Breast epithelium (tissue), 4 donors: Measurements from ENCODE around the gene STK40. TPM values are rescaled to one million over a fixed set of nuclear protein-coding genes. Genes with fewer than 3 reads are reported as not detected.

Experiments used
- DNase-seq, 2 donors: peaks; one replicate each; pipeline ENCODE4 v3.0.0-alpha.2; 2019; ENCODE audit warnings: low spot score in 2 of 2
- H3K27ac ChIP-seq, 2 donors: fragments of 200-600 bp; sonication (generic) in 1 of 2; one replicate each; pipeline ENCODE4 v1.5.1; 2016 to 2019; ENCODE audit warnings: mild to moderate bottlenecking in 1 of 2
- H3K27me3 ChIP-seq, 2 donors: fragments of 200-600 bp; sonication (generic) in 1 of 2; one replicate each; pipeline versions ENCODE4 v1.5.1 to v1.6.0; 2017 to 2019; ENCODE audit warnings: control low read depth in 1 of 2, mild to moderate bottlenecking in 1 of 2
- H3K36me3 ChIP-seq: fragments of 200-600 bp; one replicate; pipeline ENCODE4 v1.5.1; 2019
- H3K4me1 ChIP-seq, 2 donors: fragments of 200-600 bp; sonication (generic); one replicate each; pipeline ENCODE4 v1.5.1; 2016 to 2019; ENCODE audit warnings: control low read depth in 1 of 2
- H3K4me3 ChIP-seq, 3 donors: fragments of 200-600 bp; sonication (generic); 1 replicate in 2 of 3; 2 replicates in 1 of 3; pipeline ENCODE4 v1.5.1; 2016 to 2019; ENCODE audit warnings: mild to moderate bottlenecking in 3 of 3, moderate library complexity in 2 of 3
- H3K9me3 ChIP-seq, 2 donors: fragments of 200-600 bp; sonication (generic) in 1 of 2; one replicate each; pipeline ENCODE4 v1.5.1; 2016 to 2019; ENCODE audit warnings: control low read depth in 1 of 2
- CTCF ChIP-seq, 3 donors: fragments of 450-650 bp; IDR thresholded peaks; one replicate each; pipeline ENCODE4 v1.5.1; 2016 to 2017; ENCODE audit warnings: antibody characterized with exemption in 3 of 3, mild to moderate bottlenecking in 3 of 3, moderate library complexity in 3 of 3
- POLR2A ChIP-seq: fragments of 450-650 bp; IDR thresholded peaks from one replicate; pipeline ENCODE4 v1.6.1; 2016; ENCODE audit warnings: antibody characterized with exemption, mild to moderate bottlenecking, moderate library complexity
- POLR2AphosphoS5 ChIP-seq, 3 donors: sonication (generic); formaldehyde crosslinking; IDR thresholded peaks; one replicate each; pipeline ENCODE4 v1.6.1; 2017; ENCODE audit warnings: antibody characterized with exemption in 3 of 3
- intact Hi-C: fragments of 100-400 bp; cut with DNase I; formaldehyde crosslinking; loops from one replicate; pipeline ENCODE4 v1.15.1; 2023; ENCODE audit warnings: low total_unique reads
- total RNA-seq, 3 donors: library from RNA; depleted of rRNA; stranded (reverse); fragments of >200 nt; gene quantifications; one replicate each; pipeline ENCODE4 v1.1.0, GENCODE V29; 2016

STK40 gene
- total RNA-seq, 3 donors from 2014 or later: 22.5 to 36.0 (median 26.2) TPM

- Histone ChIP-seq H3K27me3 (no peaks in the 10 kb centered on the region), H3K36me3 (no peaks in the 10 kb centered on the region), H3K4me3 (peak overlapping the region in 1 of 3 donors; percentile 78), H3K4me1 (no peaks in the 10 kb centered on the region), H3K9me3 (no peaks in the 10 kb centered on the region), H3K27ac (peak overlapping the region; percentile 92)
- TF ChIP-seq CTCF (IDR thresholded peaks at IDR 0.05): no peak
- TF ChIP-seq POLR2A: no peak
- TF ChIP-seq POLR2AphosphoS5 (IDR thresholded peaks at IDR 0.05): no peak
- intact Hi-C loops: no loop called here
- peak in 1 of 2 donors; percentile 17 for DNase-seq
Observed at GRCh38 chr1:36304970-36305914, 80.5 kb downstream of the STK40 start.

DNA sequence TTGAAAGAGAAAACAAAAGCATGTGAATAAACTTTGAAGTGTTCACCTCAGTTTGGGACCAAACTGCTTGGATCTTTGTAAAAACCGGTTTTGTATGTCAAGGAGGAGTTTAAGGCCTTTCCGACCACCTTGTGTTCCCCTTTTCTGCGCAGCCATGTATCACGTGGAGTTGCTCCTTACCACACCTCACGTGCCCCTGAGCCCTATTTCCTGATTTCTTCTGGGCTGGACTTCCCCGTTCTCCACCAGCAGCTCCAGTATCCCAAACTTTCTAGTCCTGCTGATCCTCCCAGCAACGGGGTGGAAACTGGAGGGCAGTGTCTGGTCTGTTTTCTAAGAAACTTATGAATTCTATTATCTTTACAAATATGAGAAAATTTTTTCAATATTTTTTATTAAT lies 81.2 kb downstream of the STK40 start:
- Histone ChIP-seq H3K4me1 (no peaks in the 10 kb centered on the region), H3K27me3 (no peaks in the 10 kb centered on the region), H3K9me3 (no peaks in the 10 kb centered on the region), H3K27ac (no peak overlapping the region), H3K4me3 (no peak overlapping the region), H3K36me3 (no peaks in the 10 kb centered on the region)
- TF ChIP-seq CTCF (IDR thresholded peaks at IDR 0.05) (no peak), POLR2AphosphoS5 (IDR thresholded peaks at IDR 0.05) (no peak), POLR2A (no peak)
- DNase-seq: peak in 1 of 2 donors; percentile 16
- intact Hi-C loops: no loop called here

DNA sequence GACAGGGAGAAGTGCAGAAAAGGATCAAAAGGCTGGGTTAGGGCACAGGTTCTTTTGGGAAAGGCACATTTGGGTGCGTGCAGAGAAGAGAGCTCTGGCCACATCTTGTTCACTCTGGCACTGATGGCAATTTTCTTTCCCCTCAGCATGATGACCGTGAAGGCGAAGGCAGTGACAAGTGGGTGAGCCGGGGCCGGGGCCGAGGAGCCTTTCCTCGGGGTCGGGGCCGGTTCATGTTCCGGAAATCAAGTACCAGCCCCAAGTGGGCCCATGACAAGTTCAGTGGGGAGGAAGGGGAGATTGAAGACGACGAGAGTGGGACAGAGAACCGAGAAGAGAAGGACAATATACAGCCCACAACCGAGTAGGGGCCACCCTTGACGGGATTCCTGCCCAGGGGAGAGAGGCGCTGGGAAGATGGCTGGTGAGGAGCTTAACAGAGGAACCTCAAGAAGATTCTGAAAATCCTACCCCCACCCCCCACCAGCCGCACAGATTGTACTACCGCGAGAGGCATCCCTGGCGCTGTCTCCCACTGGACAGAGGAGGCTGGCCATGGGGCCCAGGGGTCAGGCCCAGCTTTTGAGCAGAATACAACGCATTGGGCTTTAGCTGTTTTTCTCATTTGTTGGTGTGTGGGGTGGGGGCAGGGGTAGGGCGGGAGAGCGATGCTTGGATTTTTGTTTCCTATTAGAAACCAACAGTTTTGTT lies 81.9 kb downstream of the STK40 start:
- intact Hi-C loops: no loop called here
- no peaks in the 10 kb centered on the region for H3K4me1 ChIP-seq
- H3K36me3 ChIP-seq: no peaks in the 10 kb centered on the region
- no peaks in the 10 kb centered on the region for H3K9me3 ChIP-seq
- no peaks in the 10 kb centered on the region for H3K27me3 ChIP-seq
- no peak overlapping the region for H3K4me3 ChIP-seq
- H3K27ac ChIP-seq: no peak overlapping the region
- TF ChIP-seq CTCF (IDR thresholded peaks at IDR 0.05) (no peak), POLR2A (no peak), POLR2AphosphoS5 (IDR thresholded peaks at IDR 0.05) (no peak)
- DNase-seq: peak in 1 of 2 donors; percentile 16

- intact Hi-C loops: no loop called here
- H3K36me3 ChIP-seq: peaks cover 2% of the 10 kb centered on the region
- no peaks in the 10 kb centered on the region for H3K9me3 ChIP-seq
Observed at GRCh38 chr1:36303244-36303643, 82.5 kb downstream of the STK40 start.

More at GRCh38 chr1:36303244-36303643, 82.5 kb downstream of the STK40 start:
- no peak overlapping the region for H3K4me3 ChIP-seq
- H3K4me1 ChIP-seq: no peaks in the 10 kb centered on the region
- H3K27me3 ChIP-seq: no peaks in the 10 kb centered on the region
- TF ChIP-seq CTCF (IDR thresholded peaks at IDR 0.05): no peak
- TF ChIP-seq POLR2AphosphoS5 (IDR thresholded peaks at IDR 0.05): no peak
- no peak for TF ChIP-seq POLR2A
- DNase-seq: no peak
- no peak overlapping the region for H3K27ac ChIP-seq
